Mesodermal cell (in vitro differentiated cells): ENCODE data around the gene DGCR6L.
"Not testable (repeated sequence)": the region's sequence is repeated elsewhere in the genome, so short reads cannot be mapped to it uniquely, and the experiment has no call there.

ENCODE experiments used
- H3K27ac ChIP-seq: 2 replicates; pipeline ENCODE4 v1.7.0; 2013; ENCODE audit warnings: mild to moderate bottlenecking, low read depth, low read length, moderate library complexity; ENCODE audit not compliant: severe bottlenecking
- H3K36me3 ChIP-seq: 2 replicates; pipeline ENCODE4 v1.7.1; 2013; ENCODE audit warnings: mild to moderate bottlenecking, low read length, moderate library complexity; ENCODE audit not compliant: control insufficient read depth, insufficient read depth
- H3K4me1 ChIP-seq: one replicate; pipeline ENCODE4 v1.7.1; 2013; ENCODE audit warnings: mild to moderate bottlenecking, low read length; ENCODE audit not compliant: insufficient read depth, control insufficient read depth, poor library complexity, severe bottlenecking
- H3K4me3 ChIP-seq: 2 replicates; pipeline ENCODE4 v1.7.0; 2013; ENCODE audit warnings: low read length, control low read depth, mild to moderate bottlenecking; ENCODE audit not compliant: insufficient read depth, poor library complexity, severe bottlenecking; ENCODE audit errors: extremely low read depth
- H3K9me3 ChIP-seq: 2 replicates; pipeline ENCODE4 v1.7.1; 2013; ENCODE audit warnings: mild to moderate bottlenecking, low read length, moderate library complexity; ENCODE audit not compliant: control insufficient read depth
- WGBS, 2 experiments: methylation state at CpG; one replicate each; pipeline ENCODE4 v1.1.5; 2013; ENCODE audit warnings: missing lambda C conversion rate in 2 of 2; ENCODE audit not compliant: insufficient coverage in 2 of 2; 5-methylcytosine and 5-hydroxymethylcytosine counted together

Gene DGCR6L

DNA sequence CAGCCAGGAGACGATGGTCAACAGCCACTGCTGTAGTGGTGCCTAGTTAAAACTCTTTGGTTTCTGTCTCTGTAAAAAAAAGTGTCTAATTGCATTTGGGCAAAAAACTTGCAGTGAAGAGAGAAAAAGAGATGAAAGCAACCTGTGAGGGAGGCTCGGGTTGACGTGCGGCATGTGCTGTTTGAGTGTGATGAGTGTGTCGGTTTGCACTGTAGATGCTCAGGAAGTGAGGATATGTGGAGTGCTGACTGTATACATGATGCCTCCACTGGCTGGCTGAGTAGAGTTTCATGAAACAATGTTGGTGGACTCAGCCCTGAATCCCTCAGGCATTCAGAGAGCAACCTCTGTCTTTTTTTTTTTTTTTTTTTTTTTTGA is 4.3 kb upstream of the DGCR6L start:
- H3K27ac ChIP-seq: no peak overlapping the region
- no peaks in the 10 kb centered on the region for H3K36me3 ChIP-seq
- H3K4me3 ChIP-seq: no peak overlapping the region
- no peaks in the 10 kb centered on the region for H3K9me3 ChIP-seq
- H3K4me1 ChIP-seq: peaks cover under 1% of the 10 kb centered on the region
- 90 to 93% methylated on average over 4 to 5 of the region's 5 CpGs for WGBS, 2 experiments

DNA sequence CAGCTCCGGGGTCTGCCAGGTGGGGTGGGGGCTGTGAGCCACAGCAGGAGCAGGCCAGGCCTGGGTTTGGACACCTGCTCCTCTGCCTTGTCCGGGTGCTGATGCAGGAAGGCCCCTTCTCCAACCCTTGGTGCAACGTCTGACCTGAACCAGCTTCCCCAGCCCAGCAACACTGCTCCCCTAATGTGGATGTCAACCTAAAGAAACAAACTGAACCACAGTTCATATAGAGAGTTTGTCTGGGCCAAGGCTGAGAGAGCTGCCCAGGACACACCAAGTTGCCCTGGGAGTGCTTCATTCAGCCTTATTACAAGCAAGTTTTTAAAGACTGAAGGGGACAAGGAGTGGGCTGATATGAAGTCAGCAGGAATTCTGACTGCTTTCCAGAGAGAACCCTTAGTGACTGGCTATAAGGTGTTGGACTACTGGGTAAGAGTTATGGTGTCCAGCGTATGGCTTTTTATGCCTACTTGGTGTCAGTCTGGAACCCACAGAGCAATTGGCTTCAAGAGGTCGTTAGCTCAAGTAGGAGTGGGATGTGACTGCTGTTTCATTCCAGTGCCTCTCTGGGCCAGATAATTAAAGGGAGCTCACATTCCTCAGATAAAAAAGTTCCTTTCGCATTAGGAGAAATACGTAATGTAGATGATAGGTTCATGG is 1.8 kb upstream of the DGCR6L start:
- peak overlapping the region; percentile 93 for H3K4me3 ChIP-seq
- WGBS, 2 experiments: 94 to 95% methylated on average over 2 to 4 of the region's 7 CpGs

DNA sequence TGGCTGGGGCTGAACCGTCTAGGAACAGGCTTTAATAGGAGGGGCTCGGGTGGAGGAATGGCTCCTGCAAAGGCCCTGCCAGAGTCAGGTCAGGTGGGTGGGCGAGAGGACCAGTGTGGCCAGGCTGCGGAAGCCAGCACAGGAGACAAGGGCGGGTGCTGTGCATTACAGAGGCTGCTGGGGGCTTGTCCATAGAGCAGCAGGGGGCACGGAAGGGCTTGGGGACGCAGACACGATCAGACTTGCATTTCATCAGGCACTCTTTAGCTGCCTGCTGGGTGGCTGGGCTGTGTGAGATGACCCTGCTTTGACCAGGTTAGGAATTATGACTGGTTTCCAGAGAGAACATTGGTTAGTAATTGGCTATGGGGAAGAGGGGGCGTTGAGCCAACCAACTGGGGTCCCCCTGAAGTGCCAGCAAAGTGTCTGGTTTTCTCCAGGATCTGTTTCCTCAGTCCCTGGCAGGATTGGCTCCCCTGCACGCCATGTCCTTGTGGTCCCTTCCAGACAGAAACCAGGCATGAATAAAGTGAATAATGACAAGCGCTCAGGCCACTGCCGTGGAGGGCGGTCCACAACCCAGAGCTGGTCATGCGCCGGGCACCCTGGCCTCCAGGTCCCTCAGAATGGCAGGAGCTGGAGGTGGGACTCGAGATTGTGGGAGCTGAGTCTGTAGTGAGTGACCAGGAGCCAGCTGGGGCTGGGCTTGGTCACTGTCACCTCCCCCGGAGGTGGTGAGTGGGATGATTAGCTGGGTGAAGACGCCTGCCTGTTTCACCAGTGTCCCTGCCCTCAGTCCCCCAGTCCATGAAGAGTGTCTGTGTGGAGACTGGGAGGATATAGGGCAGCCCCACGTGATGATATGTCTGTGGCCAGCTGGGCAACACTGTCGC is 1.0 kb upstream of the DGCR6L start:
- Histone ChIP-seq H3K27ac (peak overlapping the region; percentile 92), H3K4me3 (peak overlapping the region; percentile 93)
- not testable (repeated sequence) for H3K9me3 ChIP-seq, H3K4me1 ChIP-seq, H3K36me3 ChIP-seq
- 54 to 68% methylated on average over 12 to 20 of the region's 20 CpGs for WGBS, 2 experiments

More for the DNA sequence above, 1.8 kb upstream of the DGCR6L start:
- not testable (repeated sequence) for H3K27ac ChIP-seq, H3K9me3 ChIP-seq, H3K4me1 ChIP-seq, H3K36me3 ChIP-seq

DNA sequence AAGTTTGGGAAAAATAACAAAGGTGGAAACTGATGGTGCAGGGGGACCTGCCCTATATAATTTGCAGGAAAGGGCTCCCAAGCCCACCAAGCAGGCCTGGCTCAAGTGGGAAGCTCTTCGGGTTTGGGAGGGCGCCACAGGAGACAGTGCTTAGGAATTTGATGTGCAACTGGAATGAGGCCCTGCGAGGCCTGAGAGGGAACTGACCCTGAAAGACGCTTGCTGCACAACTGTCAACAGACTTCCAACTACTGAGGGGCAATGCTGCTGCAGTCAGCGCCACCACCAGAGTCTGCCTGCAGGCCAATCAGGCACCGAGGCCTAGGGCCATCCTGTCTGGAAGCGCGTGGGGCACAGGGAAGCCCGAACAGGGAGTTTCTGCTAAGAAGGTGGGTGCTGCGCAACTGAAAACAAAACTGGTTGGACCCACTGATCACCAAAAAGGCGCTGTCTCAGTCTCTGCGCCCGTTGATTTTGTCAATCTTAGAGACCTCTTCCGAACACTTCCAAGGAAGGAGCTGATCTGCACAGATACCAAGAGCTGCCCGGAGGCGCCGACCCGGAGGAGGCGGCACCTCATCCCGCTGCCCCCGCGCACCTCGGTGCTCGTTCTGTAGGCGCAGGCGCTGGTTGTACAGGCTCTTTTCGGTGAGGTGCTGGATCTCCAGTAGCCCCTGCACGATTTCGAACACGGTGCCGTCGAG is 667 bp downstream of the DGCR6L start:
- H3K9me3 ChIP-seq: no peaks in the 10 kb centered on the region
- H3K4me1 ChIP-seq: peaks cover 9% of the 10 kb centered on the region
- H3K36me3 ChIP-seq: no peaks in the 10 kb centered on the region
- WGBS, 2 experiments: 5 to 17% methylated on average over 18 to 24 of the region's 32 CpGs
- H3K27ac ChIP-seq: no peak overlapping the region
- H3K4me3 ChIP-seq: peak overlapping the region; percentile 93

DNA sequence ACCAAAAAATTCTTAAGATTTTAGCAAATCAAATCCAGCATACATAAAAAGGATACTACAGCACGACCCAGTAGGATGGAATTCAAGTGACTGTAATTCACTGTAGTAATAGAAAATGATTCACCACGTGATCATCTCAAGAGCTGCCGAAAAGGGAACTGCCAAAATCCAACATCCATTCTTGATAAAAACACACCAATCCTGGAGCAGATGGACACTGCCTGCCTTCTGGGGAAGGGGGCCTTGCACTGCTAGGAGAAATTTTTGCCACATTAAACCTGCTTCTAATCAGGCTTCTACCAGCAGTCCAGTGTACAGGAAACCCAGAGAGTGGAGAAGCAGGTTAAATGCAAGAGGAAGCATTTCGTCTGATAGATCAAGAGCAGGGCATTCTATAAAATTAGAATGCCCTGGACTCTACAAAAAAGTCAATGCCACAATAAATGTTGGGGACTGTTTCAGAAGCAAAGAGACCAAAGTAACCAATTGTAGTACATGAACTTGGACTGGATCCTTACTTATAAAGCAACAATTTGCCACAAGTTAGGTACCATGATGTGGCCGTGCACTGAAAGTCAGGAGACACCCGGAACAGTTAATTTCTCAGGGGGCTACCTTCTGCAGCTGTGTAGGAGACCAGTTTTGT is 1.7 kb downstream of the DGCR6L start:
- 100% methylated on average over 2 of the region's 6 CpGs; no CpG with 5 or more reads in 1 of the 2 experiments for WGBS, 2 experiments
- H3K27ac ChIP-seq, H3K36me3 ChIP-seq, H3K4me3 ChIP-seq, H3K4me1 ChIP-seq, H3K9me3 ChIP-seq: not testable (repeated sequence)

DNA sequence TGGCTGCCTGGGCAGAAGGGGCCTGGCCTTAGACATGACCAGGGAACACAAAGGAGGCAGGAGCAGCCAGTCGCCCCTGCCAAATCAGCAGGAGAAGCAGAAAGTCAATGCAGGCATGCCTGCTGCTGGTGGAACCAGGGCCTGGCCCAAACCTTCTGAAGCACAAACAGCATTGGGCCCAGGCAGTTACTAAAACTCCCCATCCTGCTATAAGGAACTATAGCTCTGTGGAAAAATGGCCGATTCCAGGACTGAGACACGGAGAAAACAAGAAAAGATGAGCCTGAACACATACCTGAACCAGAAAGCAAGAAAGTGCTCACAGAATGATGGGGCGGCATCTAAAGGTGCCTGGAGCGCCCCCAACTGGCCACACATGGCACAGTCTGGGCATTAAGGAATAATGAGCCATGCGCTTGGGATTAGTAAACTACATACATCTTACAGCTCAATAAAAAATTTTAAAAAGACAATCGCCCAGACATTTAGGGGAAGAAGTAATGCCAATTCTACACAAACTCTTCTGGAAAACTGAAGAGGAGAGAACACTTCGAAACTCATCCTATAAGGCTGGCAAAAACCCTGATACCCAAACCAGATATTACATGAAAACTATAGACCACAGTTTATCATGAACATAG is 2.3 kb downstream of the DGCR6L start:
- 77 to 100% methylated on average over 1 of the region's 8 CpGs for WGBS, 2 experiments
- not testable (repeated sequence) for H3K27ac ChIP-seq, H3K9me3 ChIP-seq, H3K36me3 ChIP-seq, H3K4me1 ChIP-seq, H3K4me3 ChIP-seq

DNA sequence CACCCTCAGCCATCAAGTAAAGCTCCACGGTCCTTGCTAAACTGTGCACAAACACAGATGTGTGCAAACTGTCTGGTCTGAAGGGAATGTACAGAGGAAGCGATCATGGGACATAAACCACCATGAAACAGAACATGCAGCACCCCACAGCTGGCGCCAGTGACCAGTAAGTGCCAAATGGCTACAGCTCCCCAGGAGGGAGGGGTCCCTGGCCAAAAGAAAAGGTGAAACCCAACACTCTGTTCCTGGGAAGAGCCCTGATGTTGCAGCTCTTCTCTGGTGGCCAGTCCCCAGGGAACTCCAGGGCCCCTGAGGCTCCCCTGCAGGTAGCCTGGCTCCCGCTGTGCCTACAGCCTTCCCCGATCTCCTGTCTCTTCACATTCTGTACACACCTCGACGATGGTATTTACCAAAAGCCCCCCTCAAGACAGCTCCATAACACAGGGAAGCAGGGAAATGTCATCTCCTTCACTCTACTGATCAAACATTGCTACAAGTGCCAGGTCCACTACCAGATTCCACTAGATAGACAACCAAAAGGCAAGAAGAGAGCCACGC is 2.9 kb downstream of the DGCR6L start:
- Histone ChIP-seq H3K9me3 (no peaks in the 10 kb centered on the region), H3K27ac (no peak overlapping the region)
- 91 to 97% methylated on average over 4 to 7 of the region's 8 CpGs for WGBS, 2 experiments

DNA sequence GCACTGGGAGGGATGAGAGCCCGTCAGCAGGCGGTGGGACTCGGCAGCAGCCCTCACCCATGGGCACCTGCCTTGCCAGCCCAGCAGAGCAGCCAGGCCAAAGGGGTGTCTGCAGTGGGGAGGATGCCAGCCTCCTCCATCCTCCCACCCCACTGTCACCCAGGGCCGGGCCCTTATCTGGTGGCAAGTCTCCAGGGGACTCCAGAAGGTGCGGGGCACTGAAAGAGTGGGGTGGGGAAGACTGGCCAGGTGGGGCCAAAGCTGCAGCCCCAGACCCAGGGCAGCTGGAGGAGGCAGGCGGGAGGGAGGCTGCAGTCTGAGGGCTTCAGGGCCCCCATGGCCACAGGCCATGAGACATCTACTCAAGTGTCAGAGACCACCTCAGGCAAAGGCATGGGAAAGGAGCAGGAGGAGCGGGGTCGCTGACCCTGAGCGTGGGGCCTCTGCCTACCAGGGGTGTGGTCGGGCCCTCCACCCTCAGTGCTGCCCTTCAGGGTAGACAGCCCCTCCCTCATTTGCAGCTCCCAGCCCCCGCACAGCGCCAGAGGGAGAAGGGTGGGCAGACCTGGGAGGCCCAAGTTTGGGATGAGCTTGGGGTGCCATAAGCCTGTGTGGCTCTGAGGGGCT is 3.5 kb downstream of the DGCR6L start:
- H3K27ac ChIP-seq: no peak overlapping the region
- peaks cover 9% of the 10 kb centered on the region for H3K4me1 ChIP-seq
- H3K9me3 ChIP-seq: no peaks in the 10 kb centered on the region
- WGBS, 2 experiments: 89 to 96% methylated on average over 5 to 7 of the region's 12 CpGs
- peaks cover 3% of the 10 kb centered on the region for H3K36me3 ChIP-seq
- H3K4me3 ChIP-seq: no peak overlapping the region

More for the DNA sequence above, 2.9 kb downstream of the DGCR6L start:
- H3K4me3 ChIP-seq: no peak overlapping the region
- H3K36me3 ChIP-seq: peaks cover 3% of the 10 kb centered on the region
- peaks cover 9% of the 10 kb centered on the region for H3K4me1 ChIP-seq

DNA sequence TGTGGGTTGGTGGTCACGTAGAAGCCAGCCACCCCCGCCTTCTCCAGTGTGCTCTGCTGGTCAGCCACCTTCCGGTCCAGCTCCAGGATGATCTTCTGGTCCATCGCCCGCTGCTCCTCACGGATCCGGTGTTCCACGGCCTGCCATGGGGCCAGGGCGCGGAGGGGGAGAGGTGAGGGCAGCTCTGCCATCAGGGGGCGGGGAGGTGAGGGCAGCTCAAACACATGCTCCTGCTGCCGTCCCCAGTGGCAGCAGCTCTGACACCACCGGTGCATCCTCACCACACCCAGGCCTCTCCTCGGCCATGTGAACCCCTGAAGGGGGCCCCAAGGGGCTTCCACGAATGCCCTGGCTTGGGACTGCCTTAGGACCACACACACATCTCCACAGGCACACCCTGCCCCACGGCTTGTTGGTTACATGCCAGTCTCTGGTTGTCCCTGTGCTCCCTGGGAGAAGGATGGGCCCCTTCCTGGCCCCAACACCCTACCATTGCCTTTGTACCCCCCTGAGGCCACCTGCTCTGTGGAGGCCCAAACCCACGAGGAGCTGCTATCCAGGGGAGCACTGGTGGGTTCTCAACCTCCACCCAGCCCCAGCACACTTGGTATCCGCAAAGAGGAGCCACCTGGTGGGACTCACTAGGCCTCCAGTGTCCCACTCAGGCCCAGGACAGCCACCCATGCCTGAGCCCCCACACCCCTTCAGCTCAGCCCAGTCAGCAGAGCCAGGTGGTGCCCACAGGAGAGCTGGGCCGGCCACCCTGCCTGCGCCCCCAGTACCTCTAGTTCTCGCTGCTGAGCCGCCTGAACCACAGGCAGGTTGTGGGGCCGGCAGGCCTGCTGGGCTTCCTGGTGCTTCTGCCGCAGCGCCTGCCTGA is 4.3 kb downstream of the DGCR6L start:
- Histone ChIP-seq H3K4me1 (peaks cover 9% of the 10 kb centered on the region), H3K27ac (no peak overlapping the region), H3K9me3 (no peaks in the 10 kb centered on the region), H3K36me3 (peaks cover 3% of the 10 kb centered on the region), H3K4me3 (no peak overlapping the region)
- 92 to 94% methylated on average over 11 to 12 of the region's 25 CpGs for WGBS, 2 experiments
